Activated CD8-positive, alpha-beta T cell treated with anti-CD3 and anti-CD28 coated beads for 36 hours (primary cell): ENCODE data around the gene HSPB1. TPM values are rescaled to one million over a fixed set of nuclear protein-coding genes. Genes with fewer than 3 reads are reported as not detected.

ENCODE experiments used
- ATAC-seq: fragments of 200-7000 bp; cut with Tn5 transposase; one replicate; pipeline ENCODE4 v1.10.0; 2021; ENCODE audit warnings: mild to moderate bottlenecking, moderate library complexity
- CTCF ChIA-PET: fragments of 350-600 bp; sonication (Branson Sonifier 250); formaldehyde crosslinking; loops from one replicate; lab custom pipeline; 2021; ENCODE audit warnings: antibody characterized with exemption; lab: Charles Lee
- POLR2A ChIA-PET: fragments of 350-600 bp; sonication (Branson Sonifier 250); formaldehyde crosslinking; loops from one replicate; lab custom pipeline; 2021; ENCODE audit warnings: antibody characterized with exemption; lab: Charles Lee
- DNase-seq: peaks from one replicate; pipeline ENCODE4 v3.0.0-alpha.2; 2020
- H3K27ac Mint-ChIP-seq: one replicate; pipeline ENCODE4 v1.8.0; 2021; ENCODE audit warnings: mild to moderate bottlenecking, mixed read lengths
- H3K27me3 Mint-ChIP-seq: one replicate; pipeline ENCODE4 v1.8.0; 2021; ENCODE audit warnings: mixed read lengths
- H3K36me3 Mint-ChIP-seq: one replicate; pipeline ENCODE4 v1.8.0; 2021; ENCODE audit warnings: low read depth, mixed read lengths
- H3K4me1 Mint-ChIP-seq: one replicate; pipeline ENCODE4 v1.8.0; 2021; ENCODE audit warnings: low read depth, mixed read lengths
- H3K4me3 Mint-ChIP-seq: one replicate; pipeline ENCODE4 v1.8.0; 2021; ENCODE audit warnings: mild to moderate bottlenecking, moderate library complexity, mixed read lengths
- H3K9me3 Mint-ChIP-seq: one replicate; pipeline ENCODE4 v1.8.0; 2021; ENCODE audit warnings: mixed read lengths
- intact Hi-C: fragments of 100-400 bp; cut with micrococcal nuclease; formaldehyde crosslinking; loops from one replicate; pipeline ENCODE4 v1.10.0; 2022
- total RNA-seq, 2 experiments: library from RNA; stranded (reverse); gene quantifications; one replicate each; pipeline ENCODE4 v1.2.3, GENCODE V29; 2021
- TF ChIP-seq, protein P1 (sequence below): fragments of 200-600 bp; IDR thresholded peaks from one replicate; pipeline ENCODE4 v1.8.0; 2022; ENCODE audit warnings: antibody characterized with exemption, mild to moderate bottlenecking

The HSPB1 gene
- total RNA-seq, 2 experiments from 2014 or later: 104 to 109 TPM

- CTCF ChIA-PET: interaction anchor here (1.1 to 1.4 kb wide), 2 partner anchors 11 to 23 kb away, joined by 3 read pairs; no protein-coding TSS in a partner anchor
- intact Hi-C loops: no loop called here
Measured at GRCh38 chr7:76353744-76354143, 51.3 kb downstream of the HSPB1 start.

More at GRCh38 chr7:76353744-76354143, 51.3 kb downstream of the HSPB1 start:
- TF ChIP-seq, protein P1, sequence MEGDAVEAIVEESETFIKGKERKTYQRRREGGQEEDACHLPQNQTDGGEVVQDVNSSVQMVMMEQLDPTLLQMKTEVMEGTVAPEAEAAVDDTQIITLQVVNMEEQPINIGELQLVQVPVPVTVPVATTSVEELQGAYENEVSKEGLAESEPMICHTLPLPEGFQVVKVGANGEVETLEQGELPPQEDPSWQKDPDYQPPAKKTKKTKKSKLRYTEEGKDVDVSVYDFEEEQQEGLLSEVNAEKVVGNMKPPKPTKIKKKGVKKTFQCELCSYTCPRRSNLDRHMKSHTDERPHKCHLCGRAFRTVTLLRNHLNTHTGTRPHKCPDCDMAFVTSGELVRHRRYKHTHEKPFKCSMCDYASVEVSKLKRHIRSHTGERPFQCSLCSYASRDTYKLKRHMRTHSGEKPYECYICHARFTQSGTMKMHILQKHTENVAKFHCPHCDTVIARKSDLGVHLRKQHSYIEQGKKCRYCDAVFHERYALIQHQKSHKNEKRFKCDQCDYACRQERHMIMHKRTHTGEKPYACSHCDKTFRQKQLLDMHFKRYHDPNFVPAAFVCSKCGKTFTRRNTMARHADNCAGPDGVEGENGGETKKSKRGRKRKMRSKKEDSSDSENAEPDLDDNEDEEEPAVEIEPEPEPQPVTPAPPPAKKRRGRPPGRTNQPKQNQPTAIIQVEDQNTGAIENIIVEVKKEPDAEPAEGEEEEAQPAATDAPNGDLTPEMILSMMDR: no peak
- POLR2A ChIA-PET: interaction anchor here (1.2 to 1.5 kb wide), 3 partner anchors 10 to 27 kb away, joined by 3 to 7 read pairs (median 3); no protein-coding TSS in a partner anchor
- H3K9me3 Mint-ChIP-seq: no peaks in the 10 kb centered on the region
- H3K4me3 Mint-ChIP-seq: no peak overlapping the region
- DNase-seq (no peak), ATAC-seq (no peak)
- H3K36me3 Mint-ChIP-seq: peaks cover 73% of the 10 kb centered on the region
- no peaks in the 10 kb centered on the region for H3K27me3 Mint-ChIP-seq
- peaks cover 63% of the 10 kb centered on the region for H3K4me1 Mint-ChIP-seq
- no peak overlapping the region for H3K27ac Mint-ChIP-seq

Other genes starting within 250 kb of the HSPB1 start
- not detected for gene SRRM3, start 100.8 kb upstream of the HSPB1 start, total RNA-seq
- 100 to 1,000 TPM; 138 to 143 TPM for gene YWHAG, start 56.3 kb downstream of the HSPB1 start, total RNA-seq
- gene SSC4D, start 107.0 kb downstream of the HSPB1 start, total RNA-seq: under 1 TPM; 0.67 to 0.68 TPM
- gene ZP3, start 122.3 kb downstream of the HSPB1 start, total RNA-seq: 10 to 100 TPM; 12.2 to 13.4 TPM
- 10 to 100 TPM; 20.5 to 20.8 TPM for gene DTX2, start 159.0 kb downstream of the HSPB1 start, total RNA-seq
- under 1 TPM in 1 of 2 experiments, not detected in 1; 0.40 TPM for gene UPK3B, start 207.9 kb downstream of the HSPB1 start, total RNA-seq
- under 1 TPM; 0.20 to 0.23 TPM for gene SPDYE16, start 240.6 kb downstream of the HSPB1 start, total RNA-seq